Measurements from ENCODE around the gene EPC2.

DNA sequence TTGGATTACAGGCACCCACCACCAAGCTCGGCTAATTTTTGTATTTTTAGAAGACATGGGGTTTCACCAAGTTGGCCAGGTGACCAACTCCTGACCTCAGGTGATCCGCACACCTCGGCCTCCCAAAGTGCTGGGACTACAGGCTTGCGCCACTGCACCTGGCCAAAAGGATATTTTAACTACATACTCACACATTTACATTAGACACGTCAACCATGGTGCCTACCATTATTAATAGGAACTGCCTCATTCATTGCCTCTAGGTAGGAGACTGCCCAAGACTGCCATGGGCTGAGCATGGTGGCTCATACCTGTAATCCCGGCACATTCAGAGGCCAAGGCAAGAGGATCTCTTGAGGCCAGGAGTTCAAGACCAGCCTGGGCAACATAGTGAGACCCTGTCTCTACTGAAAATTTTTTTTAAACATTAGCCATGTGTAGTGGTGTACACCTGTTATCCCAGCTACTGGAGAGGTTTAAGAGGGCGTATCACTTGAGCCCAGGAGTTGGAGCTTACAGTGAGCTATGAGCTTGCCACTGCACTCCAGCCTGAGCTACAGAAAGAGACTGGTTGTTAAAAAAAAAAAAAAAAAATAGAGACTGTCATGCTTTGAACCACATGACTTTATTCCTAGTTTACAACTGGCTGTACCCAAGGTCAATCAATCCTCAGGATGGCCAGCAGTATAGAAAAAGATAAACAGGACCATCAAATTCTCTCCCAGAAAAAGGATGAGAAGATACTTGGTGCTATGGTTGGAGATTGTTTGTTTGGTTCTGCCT is 31.1 kb upstream of the EPC2 start:
- TF ChIP-seq ZNF274 (IDR thresholded peaks at IDR 0.05; ENCODE audit: low read length), result no peak
- TF ChIP-seq ZNF274 (tag by site-specific recombination; IDR thresholded peaks at IDR 0.05; ENCODE audit: borderline replicate concordance), result no peak
- TF ChIP-seq TCF7L2 (IDR thresholded peaks at IDR 0.05; ENCODE audit: borderline replicate concordance, low read depth, low read length), result no peak
- TF ChIP-seq, protein P1, sequence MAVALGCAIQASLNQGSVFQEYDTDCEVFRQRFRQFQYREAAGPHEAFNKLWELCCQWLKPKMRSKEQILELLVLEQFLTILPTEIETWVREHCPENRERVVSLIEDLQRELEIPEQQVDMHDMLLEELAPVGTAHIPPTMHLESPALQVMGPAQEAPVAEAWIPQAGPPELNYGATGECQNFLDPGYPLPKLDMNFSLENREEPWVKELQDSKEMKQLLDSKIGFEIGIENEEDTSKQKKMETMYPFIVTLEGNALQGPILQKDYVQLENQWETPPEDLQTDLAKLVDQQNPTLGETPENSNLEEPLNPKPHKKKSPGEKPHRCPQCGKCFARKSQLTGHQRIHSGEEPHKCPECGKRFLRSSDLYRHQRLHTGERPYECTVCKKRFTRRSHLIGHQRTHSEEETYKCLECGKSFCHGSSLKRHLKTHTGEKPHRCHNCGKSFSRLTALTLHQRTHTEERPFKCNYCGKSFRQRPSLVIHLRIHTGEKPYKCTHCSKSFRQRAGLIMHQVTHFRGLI (tag by site-specific recombination; IDR thresholded peaks at IDR 0.05), result no peak
- TF ChIP-seq, protein P2, sequence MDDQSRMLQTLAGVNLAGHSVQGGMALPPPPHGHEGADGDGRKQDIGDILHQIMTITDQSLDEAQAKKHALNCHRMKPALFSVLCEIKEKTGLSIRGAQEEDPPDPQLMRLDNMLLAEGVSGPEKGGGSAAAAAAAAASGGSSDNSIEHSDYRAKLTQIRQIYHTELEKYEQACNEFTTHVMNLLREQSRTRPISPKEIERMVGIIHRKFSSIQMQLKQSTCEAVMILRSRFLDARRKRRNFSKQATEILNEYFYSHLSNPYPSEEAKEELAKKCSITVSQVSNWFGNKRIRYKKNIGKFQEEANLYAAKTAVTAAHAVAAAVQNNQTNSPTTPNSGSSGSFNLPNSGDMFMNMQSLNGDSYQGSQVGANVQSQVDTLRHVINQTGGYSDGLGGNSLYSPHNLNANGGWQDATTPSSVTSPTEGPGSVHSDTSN (CRISPR knock-in tag; IDR thresholded peaks at IDR 0.05), result no peak
- TF ChIP-seq, protein P3, sequence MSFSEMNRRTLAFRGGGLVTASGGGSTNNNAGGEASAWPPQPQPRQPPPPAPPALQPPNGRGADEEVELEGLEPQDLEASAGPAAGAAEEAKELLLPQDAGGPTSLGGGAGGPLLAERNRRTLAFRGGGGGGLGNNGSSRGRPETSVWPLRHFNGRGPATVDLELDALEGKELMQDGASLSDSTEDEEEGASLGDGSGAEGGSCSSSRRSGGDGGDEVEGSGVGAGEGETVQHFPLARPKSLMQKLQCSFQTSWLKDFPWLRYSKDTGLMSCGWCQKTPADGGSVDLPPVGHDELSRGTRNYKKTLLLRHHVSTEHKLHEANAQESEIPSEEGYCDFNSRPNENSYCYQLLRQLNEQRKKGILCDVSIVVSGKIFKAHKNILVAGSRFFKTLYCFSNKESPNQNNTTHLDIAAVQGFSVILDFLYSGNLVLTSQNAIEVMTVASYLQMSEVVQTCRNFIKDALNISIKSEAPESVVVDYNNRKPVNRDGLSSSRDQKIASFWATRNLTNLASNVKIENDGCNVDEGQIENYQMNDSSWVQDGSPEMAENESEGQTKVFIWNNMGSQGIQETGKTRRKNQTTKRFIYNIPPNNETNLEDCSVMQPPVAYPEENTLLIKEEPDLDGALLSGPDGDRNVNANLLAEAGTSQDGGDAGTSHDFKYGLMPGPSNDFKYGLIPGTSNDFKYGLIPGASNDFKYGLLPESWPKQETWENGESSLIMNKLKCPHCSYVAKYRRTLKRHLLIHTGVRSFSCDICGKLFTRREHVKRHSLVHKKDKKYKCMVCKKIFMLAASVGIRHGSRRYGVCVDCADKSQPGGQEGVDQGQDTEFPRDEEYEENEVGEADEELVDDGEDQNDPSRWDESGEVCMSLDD (tag by site-specific recombination; IDR thresholded peaks at IDR 0.05), result no peak
- TF ChIP-seq ZNF23 (tag by site-specific recombination; IDR thresholded peaks at IDR 0.05; ENCODE audit: borderline replicate concordance), result no peak
- TF ChIP-seq, protein P4, sequence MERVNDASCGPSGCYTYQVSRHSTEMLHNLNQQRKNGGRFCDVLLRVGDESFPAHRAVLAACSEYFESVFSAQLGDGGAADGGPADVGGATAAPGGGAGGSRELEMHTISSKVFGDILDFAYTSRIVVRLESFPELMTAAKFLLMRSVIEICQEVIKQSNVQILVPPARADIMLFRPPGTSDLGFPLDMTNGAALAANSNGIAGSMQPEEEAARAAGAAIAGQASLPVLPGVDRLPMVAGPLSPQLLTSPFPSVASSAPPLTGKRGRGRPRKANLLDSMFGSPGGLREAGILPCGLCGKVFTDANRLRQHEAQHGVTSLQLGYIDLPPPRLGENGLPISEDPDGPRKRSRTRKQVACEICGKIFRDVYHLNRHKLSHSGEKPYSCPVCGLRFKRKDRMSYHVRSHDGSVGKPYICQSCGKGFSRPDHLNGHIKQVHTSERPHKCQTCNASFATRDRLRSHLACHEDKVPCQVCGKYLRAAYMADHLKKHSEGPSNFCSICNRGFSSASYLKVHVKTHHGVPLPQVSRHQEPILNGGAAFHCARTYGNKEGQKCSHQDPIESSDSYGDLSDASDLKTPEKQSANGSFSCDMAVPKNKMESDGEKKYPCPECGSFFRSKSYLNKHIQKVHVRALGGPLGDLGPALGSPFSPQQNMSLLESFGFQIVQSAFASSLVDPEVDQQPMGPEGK (tag by site-specific recombination; IDR thresholded peaks at IDR 0.05), result no peak
- TF ChIP-seq, protein P5, sequence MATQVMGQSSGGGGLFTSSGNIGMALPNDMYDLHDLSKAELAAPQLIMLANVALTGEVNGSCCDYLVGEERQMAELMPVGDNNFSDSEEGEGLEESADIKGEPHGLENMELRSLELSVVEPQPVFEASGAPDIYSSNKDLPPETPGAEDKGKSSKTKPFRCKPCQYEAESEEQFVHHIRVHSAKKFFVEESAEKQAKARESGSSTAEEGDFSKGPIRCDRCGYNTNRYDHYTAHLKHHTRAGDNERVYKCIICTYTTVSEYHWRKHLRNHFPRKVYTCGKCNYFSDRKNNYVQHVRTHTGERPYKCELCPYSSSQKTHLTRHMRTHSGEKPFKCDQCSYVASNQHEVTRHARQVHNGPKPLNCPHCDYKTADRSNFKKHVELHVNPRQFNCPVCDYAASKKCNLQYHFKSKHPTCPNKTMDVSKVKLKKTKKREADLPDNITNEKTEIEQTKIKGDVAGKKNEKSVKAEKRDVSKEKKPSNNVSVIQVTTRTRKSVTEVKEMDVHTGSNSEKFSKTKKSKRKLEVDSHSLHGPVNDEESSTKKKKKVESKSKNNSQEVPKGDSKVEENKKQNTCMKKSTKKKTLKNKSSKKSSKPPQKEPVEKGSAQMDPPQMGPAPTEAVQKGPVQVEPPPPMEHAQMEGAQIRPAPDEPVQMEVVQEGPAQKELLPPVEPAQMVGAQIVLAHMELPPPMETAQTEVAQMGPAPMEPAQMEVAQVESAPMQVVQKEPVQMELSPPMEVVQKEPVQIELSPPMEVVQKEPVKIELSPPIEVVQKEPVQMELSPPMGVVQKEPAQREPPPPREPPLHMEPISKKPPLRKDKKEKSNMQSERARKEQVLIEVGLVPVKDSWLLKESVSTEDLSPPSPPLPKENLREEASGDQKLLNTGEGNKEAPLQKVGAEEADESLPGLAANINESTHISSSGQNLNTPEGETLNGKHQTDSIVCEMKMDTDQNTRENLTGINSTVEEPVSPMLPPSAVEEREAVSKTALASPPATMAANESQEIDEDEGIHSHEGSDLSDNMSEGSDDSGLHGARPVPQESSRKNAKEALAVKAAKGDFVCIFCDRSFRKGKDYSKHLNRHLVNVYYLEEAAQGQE (tag by site-specific recombination; IDR thresholded peaks at IDR 0.05), result no peak
- TF ChIP-seq, protein P6, sequence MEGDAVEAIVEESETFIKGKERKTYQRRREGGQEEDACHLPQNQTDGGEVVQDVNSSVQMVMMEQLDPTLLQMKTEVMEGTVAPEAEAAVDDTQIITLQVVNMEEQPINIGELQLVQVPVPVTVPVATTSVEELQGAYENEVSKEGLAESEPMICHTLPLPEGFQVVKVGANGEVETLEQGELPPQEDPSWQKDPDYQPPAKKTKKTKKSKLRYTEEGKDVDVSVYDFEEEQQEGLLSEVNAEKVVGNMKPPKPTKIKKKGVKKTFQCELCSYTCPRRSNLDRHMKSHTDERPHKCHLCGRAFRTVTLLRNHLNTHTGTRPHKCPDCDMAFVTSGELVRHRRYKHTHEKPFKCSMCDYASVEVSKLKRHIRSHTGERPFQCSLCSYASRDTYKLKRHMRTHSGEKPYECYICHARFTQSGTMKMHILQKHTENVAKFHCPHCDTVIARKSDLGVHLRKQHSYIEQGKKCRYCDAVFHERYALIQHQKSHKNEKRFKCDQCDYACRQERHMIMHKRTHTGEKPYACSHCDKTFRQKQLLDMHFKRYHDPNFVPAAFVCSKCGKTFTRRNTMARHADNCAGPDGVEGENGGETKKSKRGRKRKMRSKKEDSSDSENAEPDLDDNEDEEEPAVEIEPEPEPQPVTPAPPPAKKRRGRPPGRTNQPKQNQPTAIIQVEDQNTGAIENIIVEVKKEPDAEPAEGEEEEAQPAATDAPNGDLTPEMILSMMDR (tag by site-specific recombination; IDR thresholded peaks at IDR 0.05), result no peak
- no peak for TF ChIP-seq ZFP41 (tag by site-specific recombination; IDR thresholded peaks at IDR 0.05; ENCODE audit: borderline replicate concordance)
- no peak for TF ChIP-seq ZNF302 (tag by site-specific recombination; IDR thresholded peaks at IDR 0.05; ENCODE audit: low read depth)
- no peak for TF ChIP-seq ZNF600 (tag by site-specific recombination; IDR thresholded peaks at IDR 0.05)

All from HEK293 (cell line).